SW480 (cell line): Measurements from ENCODE around the gene RBMS3.
A peak's percentile ranks its signal among the peaks of the same experiment; 100 is the strongest.

Experiments used
- DNase-seq: peaks from one replicate; pipeline ENCODE4 v3.0.0-alpha.2; 2016; ENCODE audit warnings: low spot score

The RBMS3 gene

DNA sequence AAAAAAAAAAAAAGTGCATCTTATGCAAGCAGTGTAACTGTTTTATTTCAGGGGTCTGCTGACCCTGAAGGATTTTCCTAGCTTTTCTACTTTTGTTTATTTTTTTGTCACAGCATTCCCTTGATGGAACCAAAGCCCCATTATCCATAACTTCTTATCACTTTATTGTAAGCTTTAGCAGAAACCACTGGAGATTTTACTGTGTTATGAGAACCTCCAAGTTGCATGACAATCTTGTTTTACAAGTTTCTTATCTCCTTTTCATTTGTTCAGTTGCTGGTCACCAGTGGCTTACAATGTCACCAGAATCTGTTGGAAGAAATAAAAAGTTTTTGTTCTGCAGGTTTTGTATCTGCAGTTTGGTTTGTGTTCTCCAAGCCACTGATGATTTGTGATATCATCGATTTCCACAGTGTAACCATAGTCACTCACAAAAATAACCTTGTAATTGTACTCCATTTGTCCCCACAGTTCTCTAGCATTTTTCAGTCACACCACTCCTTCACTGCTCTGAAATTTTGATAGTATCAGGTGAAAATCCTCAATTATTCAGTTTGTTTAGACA lies 660.0 kb downstream of the RBMS3 start:
- DNase-seq = no peak

DNA sequence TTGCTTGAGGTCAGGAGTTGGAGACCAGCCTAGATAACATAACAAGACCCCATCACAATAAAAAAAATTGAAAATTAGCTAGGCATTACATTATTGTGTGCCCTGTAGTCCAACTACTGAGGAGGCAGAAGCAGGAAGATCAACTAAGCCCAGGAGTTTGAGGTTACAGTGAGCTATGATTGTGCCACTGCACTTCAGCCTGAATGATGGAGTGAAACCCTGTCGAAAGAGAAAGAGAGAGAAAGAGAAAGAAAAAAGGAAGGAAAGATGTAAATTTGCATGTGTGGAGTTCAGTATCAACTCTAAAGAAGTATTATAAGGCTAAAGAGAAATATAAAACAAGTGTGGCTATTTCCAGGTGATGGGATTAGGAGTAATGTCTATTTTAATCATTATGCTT lies 661.4 kb downstream of the RBMS3 start:
- no peak for DNase-seq

DNA sequence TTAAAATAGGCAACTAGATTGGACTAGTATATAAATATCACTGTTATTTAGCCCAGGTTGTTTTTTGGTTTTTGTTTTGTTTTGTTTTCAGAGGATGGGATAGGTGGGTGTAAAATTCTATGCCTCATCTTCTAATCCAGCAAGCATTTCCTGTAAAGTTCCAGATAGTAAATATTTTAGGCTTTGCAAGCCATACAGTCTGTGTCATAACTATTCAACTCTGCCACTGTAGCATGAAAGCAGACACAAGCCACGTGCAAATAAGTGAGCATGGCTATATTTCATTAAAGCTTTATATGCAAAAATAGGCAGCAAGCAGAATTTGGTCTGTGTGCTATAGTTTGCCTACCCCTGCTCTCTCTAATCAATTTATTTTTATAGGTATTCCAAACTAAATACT lies 668.3 kb downstream of the RBMS3 start:
- no peak for DNase-seq

DNA sequence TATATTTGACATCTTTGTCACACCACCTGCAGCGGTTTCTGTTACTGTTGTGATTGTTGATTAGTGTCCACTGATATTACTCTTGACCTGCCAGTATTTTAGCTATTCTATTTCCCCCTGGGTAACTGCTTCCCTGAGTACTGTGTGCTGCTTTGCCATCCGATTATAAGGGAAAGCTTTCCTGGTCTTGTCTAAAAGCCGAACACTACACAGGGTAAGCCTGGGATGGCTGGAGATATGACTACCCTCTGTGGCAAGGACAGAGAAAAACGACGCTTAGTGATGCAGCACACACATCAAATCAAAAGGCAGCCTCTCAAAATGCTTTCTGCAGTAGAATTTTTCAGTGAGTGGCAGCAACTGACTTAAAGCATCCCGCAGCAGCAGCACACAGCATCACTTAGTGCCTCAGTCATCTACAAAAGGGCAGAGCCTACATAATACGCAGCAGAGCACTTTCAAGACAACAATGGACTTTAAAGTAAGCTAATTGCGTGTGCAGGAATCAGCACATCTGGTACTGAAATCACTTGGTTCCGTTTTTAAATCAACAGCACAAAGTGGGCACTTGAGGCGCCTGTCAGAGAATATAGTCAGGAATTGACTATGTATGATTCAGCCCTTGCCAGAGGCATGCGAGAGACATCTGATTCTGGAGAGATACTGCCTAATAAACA lies 669.2 kb downstream of the RBMS3 start:
- DNase-seq = no peak

DNA sequence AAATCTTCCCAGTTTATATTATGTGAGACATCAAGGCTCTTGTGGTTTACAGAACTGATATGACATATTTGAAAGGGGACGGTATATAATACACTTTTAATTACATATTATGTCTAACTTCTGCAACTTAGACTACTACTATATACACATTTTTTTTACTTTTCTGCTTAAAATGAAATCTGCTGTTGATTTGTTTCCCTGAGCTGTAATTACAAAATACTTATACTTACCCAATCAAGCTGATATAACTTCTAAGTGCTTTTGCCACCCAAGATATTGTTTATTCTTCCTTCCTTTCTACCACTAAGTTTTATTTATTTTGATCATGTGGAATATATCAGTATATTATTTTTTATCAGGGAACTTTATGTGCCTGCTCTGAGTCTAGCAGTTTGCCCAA lies 671.6 kb downstream of the RBMS3 start:
- DNase-seq = no peak

DNA sequence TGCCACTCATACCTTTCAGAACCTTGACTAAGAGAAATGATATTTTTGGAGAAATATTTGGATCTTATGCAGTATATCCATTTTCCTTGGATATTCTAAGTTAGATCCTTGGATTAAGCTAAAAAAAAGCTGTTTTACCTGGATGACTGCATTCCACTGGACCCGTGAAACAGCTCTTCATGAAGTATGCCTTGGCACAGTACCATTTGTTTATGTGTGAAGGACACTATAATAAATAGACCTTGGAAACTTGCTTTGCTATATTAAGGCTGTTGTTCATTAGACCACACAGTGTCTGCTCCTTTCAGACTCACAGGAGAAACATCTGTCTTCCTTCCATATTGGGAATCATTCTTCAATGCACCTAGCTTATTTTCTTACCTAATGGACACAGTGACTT lies 674.5 kb downstream of the RBMS3 start:
- DNase-seq = no peak

DNA sequence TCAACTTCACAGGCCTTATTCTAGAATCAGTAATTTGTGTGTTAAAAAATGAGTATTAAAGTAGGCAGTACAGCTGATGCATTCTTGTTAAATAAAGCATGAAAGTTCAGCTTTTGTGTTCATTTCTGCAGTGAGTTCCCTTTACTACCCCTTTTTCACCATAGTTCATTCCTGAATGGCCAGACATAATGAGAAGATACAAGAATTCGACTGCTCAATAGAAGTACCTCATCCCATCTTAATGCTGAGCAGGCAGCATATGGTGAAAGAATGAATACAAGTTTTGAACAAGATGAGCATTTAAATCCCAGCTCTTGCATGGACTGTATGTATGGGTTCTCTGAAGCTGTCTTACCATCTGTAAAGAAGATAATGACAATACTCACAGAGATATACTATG lies 677.9 kb downstream of the RBMS3 start:
- DNase-seq = no peak

DNA sequence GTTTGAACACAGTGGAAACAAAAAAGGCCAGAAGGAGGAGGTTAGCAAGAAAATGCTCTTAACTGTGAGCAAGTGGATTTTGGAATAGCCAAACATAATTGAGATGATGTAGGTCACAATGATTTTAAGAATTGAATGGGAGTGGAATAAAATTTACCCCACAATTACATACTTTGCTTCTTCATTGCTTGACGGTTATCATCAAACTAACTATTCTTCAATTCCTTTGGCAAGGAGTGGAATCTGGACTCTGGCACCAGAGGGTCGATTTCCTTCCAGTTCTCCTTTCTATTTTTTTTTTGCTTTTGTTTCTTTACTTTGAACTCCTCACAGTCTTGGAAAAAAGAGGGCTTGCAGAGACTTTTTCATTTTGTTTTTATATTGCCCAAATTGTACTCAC lies 691.0 kb downstream of the RBMS3 start:
- DNase-seq = no peak

DNA sequence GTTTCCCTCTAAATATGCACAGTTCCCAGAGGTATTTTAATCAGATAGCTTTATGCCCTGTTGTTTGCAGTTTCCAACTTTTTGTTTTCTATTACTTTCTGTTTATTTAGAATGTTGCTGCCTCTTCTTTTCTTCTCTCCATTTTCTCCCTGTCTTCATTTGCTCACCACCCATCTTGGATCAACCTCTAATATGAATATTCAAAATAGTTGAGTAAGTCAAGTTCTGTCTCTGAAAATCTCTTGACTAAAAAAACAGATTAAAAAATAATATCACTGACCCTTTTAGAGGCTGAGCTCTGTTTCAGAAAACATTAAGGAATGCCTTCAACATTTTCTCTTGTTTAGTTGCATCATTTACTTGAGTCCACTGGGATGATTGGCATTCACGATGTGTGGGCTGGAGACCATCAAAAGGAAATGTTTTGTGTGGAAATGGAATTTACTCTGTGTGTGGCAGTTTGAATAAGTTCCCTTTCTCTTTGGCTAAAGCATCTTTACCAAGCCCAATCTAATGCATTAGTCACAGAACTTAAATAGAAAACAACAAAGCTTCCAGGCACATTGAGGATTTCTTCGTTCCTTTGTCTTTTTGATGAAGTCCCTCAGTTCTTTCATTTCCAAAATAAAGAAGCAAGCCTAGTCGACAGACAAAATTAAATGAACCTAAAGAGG lies 691.6 kb downstream of the RBMS3 start:
- no peak for DNase-seq

DNA sequence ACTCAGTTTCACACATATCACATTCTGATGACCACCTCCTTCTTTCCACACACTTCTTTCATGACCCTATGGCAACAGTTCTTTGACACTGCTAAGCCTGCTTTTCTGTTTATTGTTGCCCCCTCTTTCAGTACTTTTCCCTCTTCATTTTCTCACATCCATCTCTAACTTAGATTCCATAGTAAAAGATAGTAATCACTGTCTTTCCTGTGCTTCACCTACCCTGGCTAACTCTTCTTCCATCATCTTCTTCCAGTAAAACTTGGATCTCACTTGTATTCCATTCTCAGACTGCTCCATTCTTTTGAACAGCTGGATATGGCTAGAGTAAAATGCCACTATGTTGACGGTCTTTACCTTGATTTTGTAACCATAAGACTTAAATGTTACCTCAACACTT lies 692.9 kb downstream of the RBMS3 start:
- no peak for DNase-seq

DNA sequence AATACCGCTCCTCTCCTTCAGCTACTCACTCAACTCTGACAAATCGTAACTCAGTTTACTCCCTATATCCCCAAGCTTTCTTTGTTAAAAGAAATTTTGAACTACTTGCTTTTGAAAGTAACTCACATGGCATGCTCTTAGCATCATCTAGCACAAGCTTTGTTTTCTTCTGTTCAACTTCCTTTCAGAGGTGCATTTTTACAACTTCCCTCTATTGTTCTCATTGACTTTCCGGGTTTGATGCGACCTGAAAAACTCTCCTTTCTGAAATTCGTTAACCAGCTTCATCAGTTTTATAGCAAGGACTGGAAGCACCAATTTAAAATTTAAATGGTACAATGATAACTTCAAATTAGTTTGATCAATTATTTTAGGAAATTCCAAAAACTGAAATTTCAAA lies 696.0 kb downstream of the RBMS3 start:
- DNase-seq = no peak

DNA sequence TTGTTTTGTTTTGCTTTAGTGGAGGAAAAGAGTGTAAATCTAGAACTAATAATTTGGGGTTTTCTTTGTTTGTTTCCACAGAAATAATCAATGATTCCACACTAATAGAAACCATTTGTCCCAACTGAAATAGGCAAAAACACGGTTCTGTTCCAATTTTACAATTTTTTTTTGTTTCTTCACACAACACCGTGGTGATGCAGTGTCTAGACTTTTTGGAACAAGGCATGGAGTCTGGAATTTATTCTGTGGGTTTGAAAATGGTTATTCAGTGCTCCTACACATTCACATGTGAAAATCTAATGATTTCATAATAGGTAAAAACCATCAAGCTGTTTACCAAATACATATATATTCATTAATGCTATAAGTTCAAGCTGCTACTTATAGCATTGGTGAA lies 696.5 kb downstream of the RBMS3 start:
- DNase-seq = no peak

DNA sequence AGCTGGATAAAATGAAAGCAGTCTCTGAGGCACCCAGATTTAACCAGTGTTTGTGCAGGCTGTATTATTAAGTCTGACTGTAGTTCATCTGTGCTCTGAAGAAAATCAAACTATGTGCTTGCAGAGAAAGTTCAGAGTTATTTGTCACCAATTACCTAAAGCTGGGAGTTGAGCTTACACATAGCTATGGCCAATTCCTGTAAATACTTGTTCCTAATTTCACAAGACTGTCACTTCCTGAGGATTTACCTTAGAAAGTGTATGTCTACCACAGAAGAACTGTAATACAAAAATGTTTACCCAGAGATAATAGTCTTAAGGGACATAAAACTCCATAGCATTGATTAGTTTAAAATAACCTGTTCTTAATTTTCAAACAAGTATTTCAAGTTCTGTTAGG lies 697.2 kb downstream of the RBMS3 start:
- no peak for DNase-seq

DNA sequence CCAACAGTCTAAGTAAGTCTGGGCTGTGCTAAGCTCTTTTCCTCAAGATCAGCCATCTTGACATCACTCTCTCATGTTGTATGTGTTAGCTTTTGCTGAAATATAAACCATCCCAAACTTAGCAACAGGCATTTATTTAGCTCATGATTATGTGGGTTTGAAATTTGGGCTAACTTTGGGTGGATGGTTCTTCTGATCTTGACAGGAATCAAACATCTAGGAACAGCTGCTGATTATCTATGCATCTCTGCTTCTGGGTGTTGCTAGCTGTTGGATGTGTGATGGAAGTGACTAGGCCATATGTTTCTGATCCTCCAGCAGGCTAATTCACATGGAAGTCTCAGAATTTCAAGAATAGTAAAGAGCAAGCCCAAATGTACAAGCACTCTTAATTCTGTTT lies 710.3 kb downstream of the RBMS3 start:
- no peak for DNase-seq

DNA sequence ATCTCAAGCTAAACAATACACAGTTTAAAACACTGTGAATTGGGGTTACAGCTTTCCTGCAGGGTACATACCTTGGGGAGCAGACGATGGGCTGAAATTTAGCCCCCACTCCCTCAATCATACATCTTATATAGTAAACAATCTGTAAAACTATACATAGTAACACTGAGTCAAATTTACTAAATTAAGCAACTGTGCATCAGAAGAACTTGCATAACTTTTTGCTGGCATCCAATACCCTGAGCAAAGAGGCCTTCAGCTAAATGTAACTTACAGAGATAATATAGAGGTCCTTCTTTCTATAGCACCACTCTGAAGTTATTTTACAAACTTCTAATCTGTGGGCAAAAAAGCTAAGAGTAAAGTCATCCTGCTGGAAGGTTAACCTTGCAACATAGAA lies 721.9 kb downstream of the RBMS3 start:
- DNase-seq = no peak

DNA sequence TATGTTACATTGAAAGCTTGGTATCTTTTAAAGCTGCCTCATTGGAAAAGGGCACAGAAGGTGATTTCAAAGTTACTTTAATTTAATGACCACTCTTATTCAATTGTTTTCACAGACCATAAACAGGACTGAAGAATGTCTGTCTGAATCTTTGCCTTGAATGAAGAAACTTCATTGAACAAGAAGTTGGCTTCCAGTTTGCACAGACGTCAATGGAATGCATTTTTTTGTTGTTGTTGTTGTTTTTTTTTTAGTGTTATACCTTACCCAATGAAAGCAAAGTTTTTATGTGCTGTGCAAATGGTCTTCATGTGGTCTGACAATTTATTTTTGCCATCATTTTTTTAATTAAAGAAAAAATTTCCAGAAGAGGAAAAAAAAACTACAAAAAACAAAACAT lies 722.9 kb downstream of the RBMS3 start:
- DNase-seq = no peak

DNA sequence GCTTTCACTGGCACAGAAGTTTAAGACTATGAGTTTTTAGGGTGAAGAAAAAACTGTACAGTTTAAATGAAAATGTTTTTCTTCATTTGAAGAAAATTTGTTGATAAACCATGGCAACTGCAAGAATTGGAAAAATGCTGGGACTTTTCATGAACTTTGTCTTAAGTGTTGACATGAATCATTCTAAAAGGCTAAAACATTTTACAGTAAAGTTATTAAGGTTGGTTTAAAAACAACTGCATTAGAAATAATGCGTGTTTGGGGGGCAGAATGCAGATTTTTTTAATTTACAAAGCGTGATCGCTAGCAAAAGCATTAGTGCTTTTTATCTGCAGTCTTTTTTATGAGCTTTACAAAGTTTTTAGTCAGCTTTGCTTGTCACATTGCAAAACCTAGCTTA lies 723.6 kb downstream of the RBMS3 start:
- no peak for DNase-seq

DNA sequence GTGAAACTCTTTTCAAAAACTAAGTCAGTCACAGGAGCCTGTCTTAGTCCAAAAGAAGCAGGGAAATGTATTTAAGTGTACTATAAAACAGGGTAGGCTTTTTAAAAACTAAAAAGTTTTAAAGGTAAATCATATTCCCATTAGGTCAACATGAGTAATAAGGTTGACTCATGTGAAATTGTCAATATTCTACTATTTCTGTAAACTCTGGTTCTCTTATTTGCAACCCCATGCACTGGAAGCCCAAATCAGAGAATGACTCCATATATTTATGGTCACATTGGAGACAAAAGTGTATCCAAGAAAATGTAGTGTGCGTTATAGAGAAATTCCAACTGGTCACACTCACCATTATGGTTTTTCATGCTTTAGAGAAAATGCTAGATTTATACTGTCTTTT lies 725.2 kb downstream of the RBMS3 start:
- DNase-seq = no peak

DNA sequence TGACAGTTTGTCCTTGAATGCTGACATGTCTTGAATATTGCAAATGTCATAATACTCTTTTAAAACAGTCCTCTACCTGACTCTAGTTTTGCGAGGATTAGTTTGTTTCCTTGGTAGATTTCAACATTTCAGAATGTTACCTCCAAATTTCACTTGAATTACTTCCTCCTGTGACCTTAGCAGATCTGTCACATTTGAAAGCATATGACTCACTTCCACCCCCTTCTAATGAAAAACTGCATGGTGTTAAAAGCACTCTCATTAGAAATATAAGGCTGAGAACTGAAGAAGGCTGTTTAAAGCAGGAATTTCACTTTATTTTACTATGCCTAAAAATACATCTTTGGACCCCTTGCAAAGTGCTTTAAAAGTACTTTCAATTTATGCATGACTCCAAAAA lies 726.8 kb downstream of the RBMS3 start:
- DNase-seq = peak; percentile 12

DNA sequence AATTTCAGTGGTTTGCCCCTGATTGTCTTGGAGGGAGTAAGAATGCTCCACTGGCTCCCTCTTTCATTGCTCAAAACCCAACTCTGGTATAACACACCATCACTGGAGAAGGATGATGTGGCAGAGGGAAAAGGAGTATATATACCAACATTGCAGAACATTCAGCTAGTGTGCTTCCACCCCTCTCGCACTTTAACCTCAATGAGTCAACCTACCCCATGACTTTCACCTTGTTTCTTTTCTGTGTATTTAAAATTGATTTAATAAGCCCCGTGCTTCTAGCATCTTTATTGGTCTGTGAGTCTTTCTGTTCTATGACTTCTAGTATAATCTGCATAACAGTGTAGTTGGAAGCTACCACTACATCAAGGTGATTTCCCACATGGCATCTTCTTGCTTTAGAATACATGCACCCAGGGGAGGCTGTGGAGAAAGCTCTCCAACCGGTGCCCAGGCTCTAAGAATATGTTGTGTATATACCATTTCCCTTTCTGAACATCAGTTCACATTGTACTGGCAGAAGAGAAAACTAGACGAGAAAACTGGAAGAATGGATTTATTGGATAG lies 730.4 kb downstream of the RBMS3 start:
- no peak for DNase-seq

DNA sequence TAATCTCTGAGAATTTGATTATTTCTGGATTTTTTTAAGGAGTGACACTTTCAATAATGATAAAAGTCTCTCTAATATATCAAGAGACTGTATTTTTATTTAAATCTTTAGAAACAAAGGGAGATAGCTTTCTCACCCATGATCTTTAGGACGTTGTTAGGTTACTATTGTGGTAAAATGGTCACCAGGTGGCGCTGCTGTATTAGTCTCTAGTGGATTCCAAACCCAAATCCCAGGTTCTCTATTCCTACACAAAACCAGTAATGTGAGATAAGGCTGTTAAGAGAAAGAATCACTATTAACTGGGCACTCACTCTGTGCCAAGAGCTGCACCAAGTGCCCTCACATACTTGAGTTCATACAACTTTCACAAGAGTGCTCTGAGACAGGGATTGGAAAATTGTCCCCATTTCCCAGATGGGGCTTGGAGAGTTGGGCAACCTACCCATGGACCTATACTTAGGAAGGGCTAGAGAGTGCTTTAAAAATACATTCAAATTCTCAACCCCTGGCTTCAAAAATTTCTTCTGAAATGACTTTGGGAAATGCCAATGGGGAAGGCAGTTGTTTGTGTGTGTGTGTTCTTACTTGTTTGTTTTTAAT lies 732.2 kb downstream of the RBMS3 start:
- peak; percentile 74 for DNase-seq

DNA sequence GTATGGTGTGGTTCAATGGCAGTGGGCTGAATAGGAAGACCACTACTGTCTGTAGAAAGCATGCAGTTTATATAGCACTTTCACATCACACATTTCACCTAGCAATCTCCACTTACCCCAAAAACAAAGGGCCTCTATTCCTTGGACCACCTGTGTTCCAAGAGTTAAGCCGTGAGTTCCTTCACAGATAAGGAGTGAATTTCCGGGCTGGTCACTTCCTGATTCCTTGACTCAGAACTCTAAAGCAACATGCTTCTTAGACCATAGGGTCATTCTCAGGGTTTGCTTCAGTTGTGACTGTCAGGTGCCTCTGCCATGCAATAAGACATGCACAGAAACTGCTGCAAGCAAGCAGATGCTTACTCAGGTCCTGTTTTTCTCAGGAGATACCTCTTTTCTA lies 737.0 kb downstream of the RBMS3 start:
- no peak for DNase-seq

DNA sequence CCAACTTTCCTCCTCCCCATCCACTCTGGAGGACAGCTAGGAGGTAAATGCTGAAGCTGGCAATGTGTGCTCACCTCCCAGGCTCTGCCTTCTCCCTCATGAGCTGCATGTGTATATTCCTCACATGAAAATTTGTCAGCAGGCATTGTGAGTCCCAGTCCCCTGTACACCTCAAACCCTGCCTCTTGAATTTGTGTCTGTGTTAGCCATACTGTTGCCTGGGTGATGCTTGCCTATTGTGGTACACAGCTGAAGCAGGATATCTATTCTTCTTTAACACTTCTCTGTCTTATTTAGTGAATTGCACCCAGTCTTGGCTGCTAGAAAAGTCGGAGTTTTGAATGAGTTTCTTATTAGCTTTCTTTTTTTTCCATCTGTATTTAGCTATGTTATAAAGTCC lies 739.5 kb downstream of the RBMS3 start:
- DNase-seq = no peak
